K562 (cell line): ENCODE data around the gene SLC25A33. TPM values are rescaled to one million over a fixed set of nuclear protein-coding genes. Genes with fewer than 3 reads are reported as not detected.

ENCODE experiments used
- BACH1 ChIP-seq: fragments of 200-800 bp; sonication (Bioruptor generic); IDR thresholded peaks from 2 replicates; pipeline ENCODE4 v1.6.1; 2016; ENCODE audit warnings: missing genetic modification characterization, missing compliant biosample characterization
- CREM ChIP-seq: IDR thresholded peaks from 2 replicates; pipeline ENCODE4 v1.6.1; 2014; ENCODE audit warnings: antibody characterized with exemption, low read depth
- ELF4 ChIP-seq: fragments of 450-650 bp; formaldehyde crosslinking; IDR thresholded peaks from 2 replicates; pipeline ENCODE4 v1.4.0; 2022; ENCODE audit warnings: missing genetic modification characterization
- FOXA1 ChIP-seq: fragments of 450-650 bp; IDR thresholded peaks from 2 replicates; pipeline ENCODE4 v1.6.1; 2016; ENCODE audit warnings: mild to moderate bottlenecking, borderline replicate concordance
- FOXJ3 ChIP-seq: sonication (generic); formaldehyde crosslinking; IDR thresholded peaks from 2 replicates; pipeline ENCODE4 v1.4.0; 2020; ENCODE audit warnings: mild to moderate bottlenecking, missing genetic modification reagents
- GTF2B ChIP-seq: IDR thresholded peaks from 2 replicates; pipeline ENCODE4 v1.6.1; 2011; ENCODE audit not compliant: insufficient read length; ENCODE audit errors: extremely low read depth
- KAT8 ChIP-seq: fragments of 450-650 bp; IDR thresholded peaks from 2 replicates; pipeline ENCODE4 v1.6.1; 2016; ENCODE audit warnings: low read depth, mild to moderate bottlenecking
- KLF16 ChIP-seq: IDR thresholded peaks from 2 replicates; pipeline ENCODE4 v1.6.1; 2016; ENCODE audit warnings: antibody characterized with exemption
- MAX ChIP-seq: sonication (generic); formaldehyde crosslinking; IDR thresholded peaks from 2 replicates; pipeline ENCODE4 v1.9.0; 2022; ENCODE audit warnings: mild to moderate bottlenecking, missing genetic modification reagents
- MEIS2 ChIP-seq: fragments of 450-650 bp; IDR thresholded peaks from 2 replicates; pipeline ENCODE4 v1.6.1; 2014; ENCODE audit warnings: mild to moderate bottlenecking; ENCODE audit not compliant: partially characterized antibody
- NFATC3 ChIP-seq: fragments of 450-650 bp; IDR thresholded peaks from 2 replicates; pipeline ENCODE4 v1.6.1; 2017; ENCODE audit warnings: mild to moderate bottlenecking
- POLR2G ChIP-seq: fragments of 200-400 bp; formaldehyde crosslinking; IDR thresholded peaks from 2 replicates; pipeline ENCODE4 v1.6.1; 2017; ENCODE audit warnings: low read depth, mild to moderate bottlenecking, antibody characterized with exemption, low read length, moderate library complexity
- SAFB ChIP-seq: fragments of 200-400 bp; formaldehyde crosslinking; IDR thresholded peaks from 2 replicates; pipeline ENCODE4 v1.6.1; 2017; ENCODE audit warnings: low read depth, low read length, borderline replicate concordance
- SNIP1 ChIP-seq: fragments of 450-650 bp; IDR thresholded peaks from 2 replicates; pipeline ENCODE4 v1.7.1; 2017; ENCODE audit warnings: low read depth, mild to moderate bottlenecking
- TEAD4 ChIP-seq, 2 experiments: sonication (generic) in 1 of 2; formaldehyde crosslinking in 1 of 2; IDR thresholded peaks; 2 replicates each; pipeline versions ENCODE4 v1.6.1 to v1.8.0; 2012 to 2022; ENCODE audit warnings: borderline replicate concordance in 1 of 2, inconsistent platforms in 1 of 2, low read length in 1 of 2, mild to moderate bottlenecking in 1 of 2, missing genetic modification reagents in 1 of 2
- ZFX ChIP-seq: sonication (generic); formaldehyde crosslinking; IDR thresholded peaks from 2 replicates; pipeline ENCODE4 v1.8.0; 2022; ENCODE audit warnings: mild to moderate bottlenecking, missing genetic modification reagents, moderate library complexity
- ZNF217 ChIP-seq: sonication (generic); formaldehyde crosslinking; IDR thresholded peaks from 2 replicates; pipeline ENCODE4 v1.8.0; 2022; ENCODE audit warnings: mild to moderate bottlenecking, missing genetic modification reagents
- ZNF384 ChIP-seq: IDR thresholded peaks from 2 replicates; pipeline ENCODE4 v1.6.1; 2012; ENCODE audit warnings: low read depth, low read length, improper control_type of control experiment
- ZNF584 ChIP-seq: fragments of 200-800 bp; sonication (Bioruptor generic); IDR thresholded peaks from 2 replicates; pipeline ENCODE4 v1.6.1; 2016; ENCODE audit warnings: low read depth, mild to moderate bottlenecking, missing genetic modification characterization, missing compliant biosample characterization
- polyA plus RNA-seq, 8 experiments: library from polyadenylated mRNA; depleted of rRNA in 4 of 8; stranded (reverse) in 5 of 8; unstranded in 3 of 8; fragments of >200 nt; fragmentation: Nextera tagmentation in 2 of 8; fragmentation: Illumina TruSeq in 1 of 8; extraction: Ambion mirVana in 2 of 8; extraction: Trizol in 1 of 8; gene quantifications; 2 replicates each; pipeline versions ENCODE4 v1.2.1 to v1.2.3, GENCODE V29; 2011 to 2014; ENCODE audit warnings: inconsistent platforms in 1 of 8, missing spikeins in 1 of 8
- total RNA-seq, 7 experiments: library from RNA; depleted of rRNA in 6 of 7; stranded (reverse); fragments of >200 nt in 6 of 7; fragmentation: Illumina TruSeq in 2 of 7; extraction: Trizol in 2 of 7; gene quantifications; 2 replicates each; pipeline versions ENCODE4 v1.2.1 to v1.2.3, GENCODE V29; 2011 to 2021; ENCODE audit warnings: low replicate concordance in 1 of 7
- TF ChIP-seq, protein P1 (sequence below): fragments of 250-450 bp; sonication (Bioruptor Pico); IDR thresholded peaks from 2 replicates; pipeline ENCODE4 v1.4.0; 2020; ENCODE audit warnings: mild to moderate bottlenecking
- TF ChIP-seq, protein P2 (sequence below), 2 experiments: fragments of 450-650 bp in 1 of 2; sonication (generic) in 1 of 2; formaldehyde crosslinking; conservative IDR thresholded peaks; 2 replicates each; pipeline versions ENCODE4 v1.4.0 to v1.8.1; 2020 to 2022; ENCODE audit warnings: mild to moderate bottlenecking in 1 of 2, missing genetic modification reagents in 1 of 2

The SLC25A33 gene
- total and polyA plus RNA-seq, 9 of the 15 experiments (the other 6 are each of a cell fraction or from before 2014, with no cell fraction given) = 3.2 to 23.5 (median 17.5) TPM

GRCh38 chr1:9539165-9539828, at the start of gene SLC25A33 (continued):
- TF ChIP-seq, protein P1, sequence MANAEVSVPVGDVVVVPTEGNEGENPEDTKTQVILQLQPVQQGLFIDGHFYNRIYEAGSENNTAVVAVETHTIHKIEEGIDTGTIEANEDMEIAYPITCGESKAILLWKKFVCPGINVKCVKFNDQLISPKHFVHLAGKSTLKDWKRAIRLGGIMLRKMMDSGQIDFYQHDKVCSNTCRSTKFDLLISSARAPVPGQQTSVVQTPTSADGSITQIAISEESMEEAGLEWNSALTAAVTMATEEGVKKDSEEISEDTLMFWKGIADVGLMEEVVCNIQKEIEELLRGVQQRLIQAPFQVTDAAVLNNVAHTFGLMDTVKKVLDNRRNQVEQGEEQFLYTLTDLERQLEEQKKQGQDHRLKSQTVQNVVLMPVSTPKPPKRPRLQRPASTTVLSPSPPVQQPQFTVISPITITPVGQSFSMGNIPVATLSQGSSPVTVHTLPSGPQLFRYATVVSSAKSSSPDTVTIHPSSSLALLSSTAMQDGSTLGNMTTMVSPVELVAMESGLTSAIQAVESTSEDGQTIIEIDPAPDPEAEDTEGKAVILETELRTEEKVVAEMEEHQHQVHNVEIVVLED (CRISPR knock-in tag) = peak; percentile 62
- TF ChIP-seq KAT8 = no peak
- TF ChIP-seq SAFB = no peak
- no peak; the same call in 1 of the 2 replicates for TF ChIP-seq TEAD4 (IDR thresholded peaks at IDR 0.05; ENCODE audit: low read length)
- TF ChIP-seq TEAD4 (CRISPR knock-in tag; IDR thresholded peaks at IDR 0.05; ENCODE audit: borderline replicate concordance) = no peak
- no peak for TF ChIP-seq GTF2B
- no peak for TF ChIP-seq ZNF217 (CRISPR knock-in tag)
- no peak for TF ChIP-seq BACH1 (tag)
- TF ChIP-seq SNIP1 = no peak
- TF ChIP-seq FOXJ3 = no peak
- TF ChIP-seq ELF4 (CRISPR knock-in tag) = no peak
- 0 out of 2 replicates have a peak, but pooled peaks have one; percentile 5 for TF ChIP-seq ZNF584
- TF ChIP-seq CREM = peak; percentile 97
- TF ChIP-seq MAX (CRISPR knock-in tag) = peak; percentile 83
- peak; percentile 94 for TF ChIP-seq ZFX (CRISPR knock-in tag)
- no peak for TF ChIP-seq NFATC3
- TF ChIP-seq, protein P2, sequence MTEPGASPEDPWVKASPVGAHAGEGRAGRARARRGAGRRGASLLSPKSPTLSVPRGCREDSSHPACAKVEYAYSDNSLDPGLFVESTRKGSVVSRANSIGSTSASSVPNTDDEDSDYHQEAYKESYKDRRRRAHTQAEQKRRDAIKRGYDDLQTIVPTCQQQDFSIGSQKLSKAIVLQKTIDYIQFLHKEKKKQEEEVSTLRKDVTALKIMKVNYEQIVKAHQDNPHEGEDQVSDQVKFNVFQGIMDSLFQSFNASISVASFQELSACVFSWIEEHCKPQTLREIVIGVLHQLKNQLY (CRISPR knock-in tag; conservative IDR thresholded peaks at IDR 0.05) = no peak
- peak; percentile 94 for TF ChIP-seq POLR2G
- TF ChIP-seq MEIS2 = peak; percentile 70
- peak; percentile 92 for TF ChIP-seq KLF16
- no peak for TF ChIP-seq ZNF384
- no peak for TF ChIP-seq FOXA1
